GM21529 (cell line): ENCODE results near the gene BRPF1.

ENCODE experiments used
- ATAC-seq: cut with Tn5 transposase; IDR thresholded peaks from one replicate; pipeline ENCODE4 v1.9.1; 2021; ENCODE audit not compliant: unreplicated experiment

The BRPF1 gene, protein sequence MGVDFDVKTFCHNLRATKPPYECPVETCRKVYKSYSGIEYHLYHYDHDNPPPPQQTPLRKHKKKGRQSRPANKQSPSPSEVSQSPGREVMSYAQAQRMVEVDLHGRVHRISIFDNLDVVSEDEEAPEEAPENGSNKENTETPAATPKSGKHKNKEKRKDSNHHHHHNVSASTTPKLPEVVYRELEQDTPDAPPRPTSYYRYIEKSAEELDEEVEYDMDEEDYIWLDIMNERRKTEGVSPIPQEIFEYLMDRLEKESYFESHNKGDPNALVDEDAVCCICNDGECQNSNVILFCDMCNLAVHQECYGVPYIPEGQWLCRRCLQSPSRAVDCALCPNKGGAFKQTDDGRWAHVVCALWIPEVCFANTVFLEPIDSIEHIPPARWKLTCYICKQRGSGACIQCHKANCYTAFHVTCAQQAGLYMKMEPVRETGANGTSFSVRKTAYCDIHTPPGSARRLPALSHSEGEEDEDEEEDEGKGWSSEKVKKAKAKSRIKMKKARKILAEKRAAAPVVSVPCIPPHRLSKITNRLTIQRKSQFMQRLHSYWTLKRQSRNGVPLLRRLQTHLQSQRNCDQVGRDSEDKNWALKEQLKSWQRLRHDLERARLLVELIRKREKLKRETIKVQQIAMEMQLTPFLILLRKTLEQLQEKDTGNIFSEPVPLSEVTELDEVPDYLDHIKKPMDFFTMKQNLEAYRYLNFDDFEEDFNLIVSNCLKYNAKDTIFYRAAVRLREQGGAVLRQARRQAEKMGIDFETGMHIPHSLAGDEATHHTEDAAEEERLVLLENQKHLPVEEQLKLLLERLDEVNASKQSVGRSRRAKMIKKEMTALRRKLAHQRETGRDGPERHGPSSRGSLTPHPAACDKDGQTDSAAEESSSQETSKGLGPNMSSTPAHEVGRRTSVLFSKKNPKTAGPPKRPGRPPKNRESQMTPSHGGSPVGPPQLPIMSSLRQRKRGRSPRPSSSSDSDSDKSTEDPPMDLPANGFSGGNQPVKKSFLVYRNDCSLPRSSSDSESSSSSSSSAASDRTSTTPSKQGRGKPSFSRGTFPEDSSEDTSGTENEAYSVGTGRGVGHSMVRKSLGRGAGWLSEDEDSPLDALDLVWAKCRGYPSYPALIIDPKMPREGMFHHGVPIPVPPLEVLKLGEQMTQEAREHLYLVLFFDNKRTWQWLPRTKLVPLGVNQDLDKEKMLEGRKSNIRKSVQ (N-terminal part only)

DNA sequence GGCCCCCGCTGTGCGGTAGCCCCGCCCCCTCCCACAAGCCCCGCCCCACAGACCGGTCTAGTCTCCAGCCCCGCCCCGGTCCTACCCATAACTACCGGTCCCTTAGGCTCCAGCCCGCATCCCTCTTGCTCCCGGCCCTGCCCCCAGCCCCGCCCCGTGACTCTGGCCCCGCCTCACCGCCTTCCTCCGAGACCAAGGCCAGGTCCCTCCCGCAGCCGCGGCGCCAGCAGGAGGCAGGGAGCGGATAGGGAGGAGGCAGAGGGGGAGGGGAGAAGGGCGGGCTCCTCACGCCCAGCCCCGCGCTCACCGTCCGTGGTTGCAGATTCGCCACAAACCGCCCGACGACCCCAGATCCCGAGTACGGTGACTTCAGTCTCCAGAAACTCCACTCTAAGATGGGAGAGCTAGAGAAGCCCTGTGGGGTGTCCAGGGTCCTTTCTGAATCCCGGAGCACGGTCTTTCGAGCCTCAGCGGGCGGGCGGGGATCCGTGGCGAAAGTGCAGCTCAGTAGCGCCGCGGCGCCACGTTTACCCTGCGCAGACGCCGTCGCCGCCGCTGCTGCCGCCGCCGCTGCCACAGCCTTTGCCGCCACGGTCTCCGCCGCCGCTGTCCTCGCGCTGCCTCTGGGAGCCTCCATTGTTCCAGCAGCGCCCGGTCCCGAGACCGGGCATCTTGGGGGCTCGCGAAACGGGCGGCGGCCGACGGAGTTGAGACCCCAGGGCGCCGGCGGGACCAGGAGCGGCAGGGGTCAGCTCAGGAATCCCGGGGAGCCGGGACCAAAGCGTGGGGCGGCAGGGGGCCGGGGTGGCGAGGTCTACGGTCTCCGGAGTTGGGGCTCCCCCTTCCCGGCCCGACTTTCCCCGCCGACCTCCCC, at the start of gene BRPF1:
BRPF1 (plus strand) TSS at position 530 of the 874 bp plus-strand sequence. CDS start 2,406 bp downstream, outside the sequence.
- ATAC-seq, result peak; percentile 93

DNA sequence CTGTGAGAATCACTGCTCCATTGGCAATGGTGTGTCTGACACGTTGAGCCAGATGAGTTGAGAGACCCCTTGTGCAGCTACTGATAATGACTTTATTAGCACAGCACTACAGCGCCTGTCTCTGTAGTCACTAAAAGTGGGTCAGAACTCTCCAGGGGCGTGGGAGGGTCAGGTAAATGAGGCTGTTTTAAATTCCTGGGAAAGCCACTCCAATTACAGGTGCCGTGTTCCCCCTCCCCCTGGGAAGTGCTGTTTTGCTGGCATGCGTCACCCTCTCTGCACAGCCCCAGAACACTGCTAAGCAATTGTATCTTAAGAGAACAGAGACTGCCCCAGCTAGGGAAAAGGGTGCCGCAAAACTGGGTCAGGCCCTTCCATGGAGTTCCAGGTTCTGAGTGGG, 49.4 kb upstream of the BRPF1 start:
- ATAC-seq, result no peak

DNA sequence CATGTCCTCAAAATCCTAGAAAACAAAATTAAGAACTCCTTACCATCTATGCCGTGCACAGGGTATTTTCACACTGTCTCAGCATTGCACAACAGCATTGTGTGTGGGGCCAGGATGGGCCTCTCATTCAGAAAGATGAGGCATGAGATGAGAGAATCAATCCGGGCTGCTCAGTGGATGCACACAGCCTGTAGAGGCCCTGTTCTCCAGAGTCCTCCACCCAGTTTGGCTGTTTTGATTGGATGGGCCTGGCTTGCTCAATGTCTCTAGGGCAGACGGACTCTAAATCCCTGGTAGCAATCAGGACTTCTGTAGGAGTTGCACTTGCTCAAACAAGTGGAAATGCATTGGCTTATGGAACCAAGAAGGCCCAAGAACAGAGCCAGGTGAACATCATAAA, 48.1 kb upstream of the BRPF1 start:
- no peak for ATAC-seq

DNA sequence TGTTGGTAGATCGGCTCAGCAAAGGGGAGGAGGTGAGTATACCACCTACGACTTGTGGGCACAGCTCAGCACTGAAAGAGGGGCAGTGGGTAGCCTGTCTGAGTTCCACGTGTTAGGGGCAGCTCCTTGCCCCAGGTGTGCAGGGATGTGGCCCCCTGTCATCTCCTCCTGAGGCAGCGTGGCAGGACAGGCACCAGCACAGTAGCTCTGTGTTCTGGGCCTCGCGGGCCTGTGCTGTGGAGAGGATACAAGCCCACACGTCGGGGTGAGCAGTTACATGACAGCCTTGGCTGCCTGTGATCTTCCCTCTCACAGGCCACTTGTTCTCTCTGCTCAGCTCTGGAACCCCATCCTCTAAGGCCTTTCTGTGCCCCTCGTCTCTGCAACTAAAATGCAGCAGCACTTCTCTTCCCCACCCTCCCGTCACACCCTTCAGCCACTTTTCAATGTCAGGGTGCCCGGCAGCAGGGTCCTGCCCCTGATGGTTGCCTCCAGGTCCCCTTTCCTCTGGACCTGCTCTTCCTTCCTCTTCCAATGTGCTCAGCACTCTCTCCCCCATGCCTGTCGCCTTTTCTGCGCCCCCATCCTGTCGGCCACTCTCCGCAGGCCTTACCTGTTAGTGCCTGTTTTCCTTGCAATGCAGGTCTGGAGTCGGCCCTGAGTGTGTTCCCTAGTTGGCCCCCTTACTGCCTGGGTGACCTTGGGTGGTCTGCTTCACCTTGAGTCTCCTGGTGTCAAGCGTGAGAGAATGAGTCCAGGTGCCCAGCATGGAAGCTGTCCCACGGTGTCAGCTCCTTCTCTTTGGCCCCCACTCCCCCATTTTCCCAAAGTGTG, 46.1 kb upstream of the BRPF1 start:
- no peak for ATAC-seq

DNA sequence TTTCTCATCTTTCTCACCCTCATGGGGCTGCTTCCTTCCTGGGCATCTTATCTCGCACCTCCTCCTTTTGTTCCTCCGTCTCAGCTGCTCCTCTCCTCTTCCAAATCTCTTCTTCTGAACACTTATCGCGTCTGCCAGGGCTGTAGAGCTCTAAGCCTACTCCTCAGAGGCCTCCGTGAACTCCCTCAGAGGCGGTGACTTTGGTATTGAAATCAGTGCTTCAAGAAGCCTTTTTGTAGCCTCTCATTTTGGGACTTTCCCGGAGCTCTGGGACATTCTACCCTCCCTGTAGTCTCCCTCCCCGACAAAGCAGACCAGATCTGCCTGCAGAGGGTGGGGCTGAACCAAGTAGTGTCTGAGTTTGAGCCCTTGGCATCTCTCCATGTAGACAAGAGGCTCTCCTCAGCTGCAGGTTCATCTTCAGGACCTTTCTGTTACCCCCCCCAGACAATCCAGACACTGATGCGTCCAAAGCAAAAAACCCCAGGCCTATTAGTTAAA, 45.4 kb upstream of the BRPF1 start:
- ATAC-seq, result no peak

DNA sequence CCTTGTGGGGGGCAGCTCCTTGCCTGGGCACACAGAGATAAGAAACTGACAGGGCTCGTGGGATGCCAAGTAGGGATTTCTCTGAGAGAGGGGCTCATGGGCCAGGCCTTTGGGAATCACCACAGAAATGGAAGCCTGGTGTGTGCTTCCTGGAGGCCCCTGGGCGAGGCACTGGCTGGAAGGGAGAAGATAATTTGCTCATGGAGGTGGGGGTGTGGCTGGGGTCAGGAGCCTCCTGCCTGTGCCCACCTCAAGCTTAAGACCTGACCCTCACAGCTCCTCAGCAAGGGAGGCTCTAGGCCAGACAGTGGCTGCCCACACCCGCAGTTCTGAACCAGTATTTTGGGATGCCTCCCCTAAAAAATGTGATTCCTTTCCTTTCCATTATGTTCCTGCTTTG, 44.8 kb upstream of the BRPF1 start:
- ATAC-seq, result no peak

DNA sequence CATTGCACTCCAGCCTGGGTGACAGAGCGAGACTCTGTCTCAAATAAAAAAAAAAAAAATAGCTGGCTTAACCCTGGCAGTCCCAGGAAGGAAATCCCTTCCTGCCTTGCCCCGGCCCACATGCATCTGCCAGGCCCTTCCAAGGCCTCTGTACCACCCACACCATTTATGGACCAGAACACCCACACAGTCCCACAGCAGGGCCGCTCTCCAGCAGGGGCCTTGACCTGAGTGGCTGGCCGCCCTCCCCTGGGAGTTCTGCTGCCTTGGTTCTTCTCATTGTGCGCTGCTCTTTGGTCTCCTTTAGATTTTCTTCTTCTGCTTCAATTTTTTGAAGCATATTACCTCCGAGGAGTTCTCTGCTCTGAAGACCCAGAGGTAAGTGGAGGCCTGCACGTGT, 44.0 kb upstream of the BRPF1 start:
- no peak for ATAC-seq

DNA sequence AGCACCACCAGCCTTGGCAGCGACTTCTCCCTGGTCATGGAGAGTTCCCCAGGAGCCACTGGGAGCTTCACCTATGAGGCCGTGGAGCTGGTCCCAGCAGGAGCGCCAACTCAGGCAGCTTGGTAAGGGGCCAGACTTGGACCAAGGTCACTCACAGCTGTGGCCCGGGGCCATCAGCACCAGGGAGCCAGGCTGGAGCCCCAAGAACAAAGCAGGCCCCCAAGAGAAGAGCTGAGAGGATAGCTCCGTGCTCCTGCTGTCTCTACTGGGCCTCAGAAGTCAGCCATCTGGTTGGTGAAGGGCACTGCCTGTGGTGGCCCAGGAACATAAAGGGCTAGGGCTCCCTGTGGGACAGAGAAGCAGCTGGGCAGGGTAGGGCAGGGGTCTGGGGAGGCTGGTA, 42.6 kb upstream of the BRPF1 start:
- no peak for ATAC-seq

DNA sequence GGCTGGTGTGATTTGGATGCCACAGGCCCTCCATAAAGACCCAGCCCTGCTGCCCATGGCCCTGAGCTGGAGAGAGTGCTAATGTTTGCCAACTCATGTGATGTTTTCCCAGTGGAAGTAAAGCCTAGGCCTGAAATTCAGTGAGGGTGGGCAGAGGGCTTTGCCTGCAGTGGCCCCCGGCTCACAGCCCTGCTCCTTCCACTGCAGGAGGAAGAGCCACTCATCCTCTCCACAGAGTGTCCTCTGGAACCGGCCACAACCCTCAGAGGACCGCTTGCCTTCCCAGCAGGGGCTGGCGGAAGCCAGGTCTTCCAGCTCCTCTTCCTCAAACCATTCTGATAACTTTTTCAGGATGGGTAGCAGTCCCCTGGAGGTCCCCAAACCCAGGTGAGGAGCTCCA, 41.8 kb upstream of the BRPF1 start:
- no peak for ATAC-seq

DNA sequence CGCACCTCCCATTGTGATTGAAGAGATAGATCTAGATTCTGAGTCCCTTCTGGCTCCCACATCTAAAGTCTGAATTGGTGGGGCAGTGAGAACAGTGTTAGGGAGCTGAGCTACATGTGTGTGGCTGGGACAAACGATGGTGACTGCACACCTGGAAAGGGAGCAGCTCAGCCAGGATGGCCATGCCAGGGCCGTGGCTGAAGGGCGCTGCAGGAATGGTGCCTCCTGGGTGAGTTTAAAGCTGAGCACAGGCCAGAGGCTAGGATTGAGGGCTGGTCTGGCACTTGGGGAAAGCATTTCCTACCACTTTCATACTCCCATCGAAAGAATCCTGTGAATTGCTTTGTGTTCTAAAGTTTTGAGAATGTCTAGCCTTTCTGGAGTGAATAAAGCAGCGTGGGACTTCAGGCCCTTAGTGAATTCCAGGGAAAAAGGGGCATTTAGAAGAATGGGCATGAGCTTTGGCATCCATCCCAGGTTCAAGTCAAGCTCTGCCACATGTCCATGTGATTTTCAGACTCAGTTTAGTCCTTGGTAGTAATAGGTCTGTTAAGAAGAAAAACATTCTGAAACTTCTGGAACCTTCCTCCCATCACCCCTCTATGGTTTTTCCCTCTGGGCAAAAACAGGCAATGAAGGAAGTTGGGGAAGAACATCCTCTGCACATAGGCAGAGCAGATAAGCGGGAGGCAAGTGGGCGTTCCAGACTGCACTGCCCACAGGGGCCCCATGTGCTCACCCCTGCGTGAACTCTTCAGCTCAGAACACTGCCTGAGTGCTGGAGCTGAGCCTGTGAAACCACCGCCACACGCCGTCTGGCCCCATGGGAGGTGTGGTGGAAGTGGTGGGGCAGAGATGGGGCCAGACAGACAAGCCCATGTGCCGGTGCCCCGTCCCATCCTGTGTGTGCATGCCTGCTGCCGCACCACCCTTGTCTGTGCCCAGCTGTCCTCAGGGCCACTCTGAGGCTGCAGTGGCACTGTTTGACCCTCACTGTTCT, 40.8 kb upstream of the BRPF1 start:
- ATAC-seq, result peak; percentile 94

DNA sequence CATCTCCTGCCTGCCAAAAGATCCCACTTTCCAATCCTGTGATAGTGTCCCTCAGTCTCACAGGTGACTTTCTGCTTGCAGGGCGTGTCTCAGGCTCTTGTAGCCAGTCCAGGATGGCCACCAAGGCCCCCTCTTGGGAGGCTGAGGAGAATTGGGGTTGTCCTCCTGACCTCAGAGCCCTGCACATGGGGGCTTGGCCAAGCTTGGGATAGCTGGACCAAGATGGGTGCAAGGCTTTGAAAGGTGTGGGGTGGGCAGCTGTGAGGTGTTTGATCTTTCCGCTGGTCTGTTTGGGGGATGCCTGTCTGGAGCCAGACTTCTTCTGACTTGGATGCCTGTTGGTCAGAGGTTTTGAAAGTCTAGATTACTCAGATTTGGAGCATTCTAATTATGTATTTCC, 39.9 kb upstream of the BRPF1 start:
- ATAC-seq, result no peak

DNA sequence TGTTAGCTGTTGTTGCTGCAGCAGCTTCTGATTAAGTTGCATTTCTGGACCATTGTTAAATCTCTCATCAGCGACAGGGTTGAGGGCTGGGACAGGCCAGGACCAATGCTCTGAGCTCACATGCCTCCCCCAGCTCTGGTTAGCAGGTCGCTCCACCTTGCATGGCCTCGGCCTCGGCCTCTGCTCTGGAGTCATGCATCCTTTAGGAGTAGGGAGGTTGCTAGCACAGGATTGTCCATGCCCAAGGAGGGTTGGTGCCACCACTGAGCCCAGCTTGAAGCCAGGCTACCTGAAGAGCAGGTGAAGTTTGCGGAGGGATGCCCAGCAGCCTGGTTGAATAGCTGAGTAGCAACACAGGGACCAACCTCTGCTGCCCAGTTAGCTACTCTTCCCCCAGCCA, 39.1 kb upstream of the BRPF1 start:
- no peak for ATAC-seq

DNA sequence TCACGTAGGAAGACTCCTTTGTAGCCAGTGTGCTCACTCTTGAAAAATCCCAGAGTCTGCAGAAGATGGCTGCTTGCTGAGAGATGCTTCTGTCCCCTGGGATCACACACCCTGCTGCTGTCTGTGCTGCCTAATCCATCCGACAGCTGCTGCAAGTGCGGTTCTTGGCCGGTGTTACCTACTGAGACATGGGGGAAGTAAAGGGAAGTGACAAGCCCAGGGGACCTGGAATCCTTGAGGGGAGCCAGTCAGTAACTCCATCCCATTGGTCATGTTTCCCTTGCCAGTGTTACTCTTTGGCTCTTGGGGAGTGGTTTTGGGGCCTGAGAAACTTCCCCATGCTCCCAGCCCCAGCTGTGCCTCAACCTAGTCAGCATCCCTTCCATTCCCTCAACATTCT, 36.2 kb upstream of the BRPF1 start:
- no peak for ATAC-seq

DNA sequence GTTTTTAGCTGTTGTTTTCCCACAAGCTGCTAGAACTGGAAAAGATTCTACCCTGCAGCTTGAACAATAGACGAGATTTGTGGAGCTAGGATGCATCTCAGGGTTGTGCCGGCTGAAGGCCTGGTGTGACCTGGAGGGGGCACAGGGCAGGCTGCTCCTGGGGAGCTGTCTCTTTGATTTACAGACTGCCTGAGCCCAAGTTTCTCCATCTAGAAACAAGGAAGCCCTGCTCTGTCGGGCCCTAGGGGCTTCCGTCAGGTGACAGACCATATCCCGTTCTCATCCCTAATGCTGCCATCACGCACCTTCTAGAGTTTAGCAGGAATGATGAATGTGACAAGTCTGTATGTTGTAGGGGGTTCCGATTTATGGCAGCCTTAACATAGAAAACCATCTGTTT, 35.8 kb upstream of the BRPF1 start:
- no peak for ATAC-seq

DNA sequence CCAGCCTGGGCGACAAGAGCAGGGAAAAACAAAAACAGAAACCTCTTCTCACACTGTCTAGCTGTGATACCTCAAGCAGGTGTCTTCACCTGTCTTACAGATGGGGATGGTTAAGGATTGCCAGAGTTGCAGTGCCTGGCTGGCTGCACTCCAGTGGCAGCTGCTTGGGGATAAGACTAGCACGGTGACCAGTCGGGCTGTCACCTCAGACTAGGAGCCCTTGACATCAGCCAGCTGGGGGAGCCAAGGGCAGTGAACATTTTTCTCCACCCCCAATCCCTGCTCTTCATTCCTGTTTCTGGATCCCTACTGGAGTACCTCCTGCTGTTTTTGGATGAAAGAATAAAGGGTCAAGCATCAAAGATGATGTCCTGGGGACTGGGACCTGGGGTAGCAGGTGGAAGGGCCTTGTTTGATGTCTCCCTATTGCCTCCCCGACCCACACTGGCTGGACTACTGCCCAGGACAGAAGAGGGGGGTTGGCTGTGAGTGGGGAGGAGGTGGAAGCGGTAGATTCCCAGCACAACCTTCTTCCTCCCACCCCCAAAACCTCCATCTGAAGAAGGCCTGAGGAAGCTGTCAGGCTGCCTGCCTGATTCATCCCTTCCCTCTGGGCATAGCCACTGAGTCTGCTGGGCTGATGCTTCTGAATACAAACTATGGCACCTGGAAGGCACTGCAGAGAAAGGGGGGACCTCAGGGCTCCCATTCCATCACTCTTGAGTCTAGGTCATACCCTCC, 34.9 kb upstream of the BRPF1 start:
- ATAC-seq, result no peak

DNA sequence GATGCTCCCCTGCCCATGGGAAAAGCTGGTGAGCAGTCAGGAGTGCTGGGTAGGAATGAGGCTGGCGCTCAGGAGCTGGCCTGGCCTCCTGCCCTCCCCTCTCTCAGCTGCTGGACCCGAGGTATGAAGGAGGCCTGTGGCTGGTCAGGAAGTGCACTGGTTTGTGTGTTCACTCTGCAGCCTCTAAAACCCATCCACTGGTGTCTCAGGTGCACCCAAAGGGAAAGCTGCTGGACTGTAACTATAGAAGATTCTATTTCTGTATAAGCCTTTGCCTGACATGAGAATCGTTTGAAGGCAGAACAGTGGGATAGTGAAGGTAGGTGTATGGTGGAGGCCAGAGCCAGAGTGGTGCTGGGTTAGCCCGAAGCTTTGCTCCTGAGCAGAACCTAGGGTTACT, 33.6 kb upstream of the BRPF1 start:
- no peak for ATAC-seq

DNA sequence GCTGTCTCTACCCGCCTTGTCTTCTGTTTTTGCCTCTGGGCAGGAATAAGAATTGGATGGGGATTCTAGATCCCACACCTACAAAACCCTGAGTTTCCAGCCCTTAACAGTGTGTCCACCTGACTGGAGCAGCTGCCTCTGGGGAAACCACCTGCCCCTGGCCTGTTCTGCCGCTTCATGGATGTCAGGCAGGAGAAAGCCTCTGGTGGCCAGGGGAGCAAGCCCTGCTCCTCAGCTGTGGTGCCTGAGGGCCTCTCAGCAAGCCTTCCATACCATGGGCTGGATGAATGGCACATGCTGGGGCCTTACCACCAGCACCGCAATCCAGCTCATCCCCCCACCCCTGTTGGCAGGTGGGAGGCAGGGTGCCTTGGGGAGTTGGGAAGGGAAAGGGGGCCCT, 33.2 kb upstream of the BRPF1 start:
- ATAC-seq, result no peak

DNA sequence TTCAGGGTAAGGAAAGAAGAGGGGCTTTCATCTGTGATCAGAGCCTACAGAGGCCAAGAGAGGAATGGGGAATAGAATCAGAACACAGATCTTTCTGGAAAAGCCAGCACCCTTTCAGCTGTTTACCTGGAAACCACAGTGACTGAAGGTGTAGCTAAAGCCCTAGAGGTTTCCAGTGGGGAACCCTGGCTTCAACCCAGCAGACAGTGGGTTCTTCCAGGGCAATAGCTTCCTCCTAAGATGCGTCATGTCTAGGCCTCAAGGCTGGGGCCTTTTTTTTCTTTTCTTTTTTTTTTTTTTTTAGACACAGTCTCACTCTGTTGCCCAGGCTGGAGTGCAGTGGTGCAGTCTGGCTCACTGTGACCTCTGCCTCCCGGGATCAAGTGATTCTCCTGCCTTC, 31.0 kb upstream of the BRPF1 start:
- no peak for ATAC-seq
